Epithelial cell of proximal tubule (primary cell): ENCODE measurements around the gene DRD5. TPM values are rescaled to one million over a fixed set of nuclear protein-coding genes. Genes with fewer than 3 reads are reported as not detected.
"Not testable (repeated sequence)": the region's sequence is repeated elsewhere in the genome, so short reads cannot be mapped to it uniquely, and the experiment has no call there.

Experiments
- DNase-seq: peaks from one replicate; pipeline ENCODE4 v3.0.0-alpha.2; 2011; ENCODE audit warnings: low read depth
- H3K4me3 ChIP-seq: 2 replicates; pipeline ENCODE4 v1.5.1; 2011; ENCODE audit warnings: low read depth, mild to moderate bottlenecking, low read length
- total RNA-seq: library from RNA; depleted of rRNA; stranded (reverse); fragments of >200 nt; gene quantifications from 2 replicates; pipeline ENCODE4 v1.2.3, GENCODE V29; 2015
- TF ChIP-seq, protein P1 (sequence below): conservative IDR thresholded peaks from 2 replicates; pipeline ENCODE4 v1.5.1; 2012; ENCODE audit warnings: low read depth, mild to moderate bottlenecking, low read length

Gene DRD5
- total RNA-seq, 1 donor from 2014 or later, result not detected

- DNase-seq, result no peak
- TF ChIP-seq, protein P1, sequence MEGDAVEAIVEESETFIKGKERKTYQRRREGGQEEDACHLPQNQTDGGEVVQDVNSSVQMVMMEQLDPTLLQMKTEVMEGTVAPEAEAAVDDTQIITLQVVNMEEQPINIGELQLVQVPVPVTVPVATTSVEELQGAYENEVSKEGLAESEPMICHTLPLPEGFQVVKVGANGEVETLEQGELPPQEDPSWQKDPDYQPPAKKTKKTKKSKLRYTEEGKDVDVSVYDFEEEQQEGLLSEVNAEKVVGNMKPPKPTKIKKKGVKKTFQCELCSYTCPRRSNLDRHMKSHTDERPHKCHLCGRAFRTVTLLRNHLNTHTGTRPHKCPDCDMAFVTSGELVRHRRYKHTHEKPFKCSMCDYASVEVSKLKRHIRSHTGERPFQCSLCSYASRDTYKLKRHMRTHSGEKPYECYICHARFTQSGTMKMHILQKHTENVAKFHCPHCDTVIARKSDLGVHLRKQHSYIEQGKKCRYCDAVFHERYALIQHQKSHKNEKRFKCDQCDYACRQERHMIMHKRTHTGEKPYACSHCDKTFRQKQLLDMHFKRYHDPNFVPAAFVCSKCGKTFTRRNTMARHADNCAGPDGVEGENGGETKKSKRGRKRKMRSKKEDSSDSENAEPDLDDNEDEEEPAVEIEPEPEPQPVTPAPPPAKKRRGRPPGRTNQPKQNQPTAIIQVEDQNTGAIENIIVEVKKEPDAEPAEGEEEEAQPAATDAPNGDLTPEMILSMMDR, result no peak
- no peak overlapping the region for H3K4me3 ChIP-seq
Measured at GRCh38 chr4:9764155-9764696, 17.2 kb upstream of the DRD5 start.

GRCh38 chr4:9765091-9765490 is 16.3 kb upstream of the DRD5 start:
- DNase-seq, result no peak
- TF ChIP-seq, protein P1, result peak; percentile 61
- no peak overlapping the region for H3K4me3 ChIP-seq

- H3K4me3 ChIP-seq, result no peak overlapping the region
- DNase-seq, result no peak
- TF ChIP-seq, protein P1, result no peak
Measured at GRCh38 chr4:9769321-9769720, 12.1 kb upstream of the DRD5 start.

- no peak overlapping the region for H3K4me3 ChIP-seq
- TF ChIP-seq, protein P1, result no peak
- DNase-seq, result no peak
Measured at GRCh38 chr4:9771034-9771433, 10.4 kb upstream of the DRD5 start.

DNA sequence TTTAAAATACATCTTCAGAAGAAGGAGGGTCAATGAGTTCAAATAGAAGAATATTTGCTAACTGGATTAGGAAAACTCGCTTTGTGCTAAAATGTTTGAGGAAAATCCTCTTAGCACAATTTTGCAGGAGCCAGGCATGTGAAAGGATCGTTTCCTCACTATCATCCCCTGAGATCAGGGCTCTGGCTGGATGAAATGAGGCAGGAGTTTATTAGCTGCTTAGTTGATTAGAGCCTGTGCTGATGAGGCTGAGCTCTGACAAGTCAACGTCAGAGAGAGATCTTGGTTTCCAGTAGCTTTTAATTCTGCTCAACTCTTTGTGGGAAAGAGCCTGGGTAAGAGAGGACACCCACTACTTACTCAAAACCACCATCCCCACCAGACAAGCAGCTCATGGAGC is 8.0 kb upstream of the DRD5 start:
- TF ChIP-seq, protein P1, result no peak
- no peak overlapping the region for H3K4me3 ChIP-seq
- no peak for DNase-seq

DNA sequence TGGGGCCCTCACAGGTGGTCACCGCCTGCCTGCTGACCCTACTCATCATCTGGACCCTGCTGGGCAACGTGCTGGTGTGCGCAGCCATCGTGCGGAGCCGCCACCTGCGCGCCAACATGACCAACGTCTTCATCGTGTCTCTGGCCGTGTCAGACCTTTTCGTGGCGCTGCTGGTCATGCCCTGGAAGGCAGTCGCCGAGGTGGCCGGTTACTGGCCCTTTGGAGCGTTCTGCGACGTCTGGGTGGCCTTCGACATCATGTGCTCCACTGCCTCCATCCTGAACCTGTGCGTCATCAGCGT is 652 bp downstream of the DRD5 start:
- TF ChIP-seq, protein P1, result no peak
- no peak for DNase-seq
- no peak overlapping the region for H3K4me3 ChIP-seq

GRCh38 chr4:9785891-9786290 is 4.5 kb downstream of the DRD5 start:
- H3K4me3 ChIP-seq, DNase-seq: not testable (repeated sequence)
